GM18951 (cell line): ENCODE measurements around the gene SLAMF9.

Source experiments
- POLR2A ChIP-seq: IDR thresholded peaks from 4 replicates; pipeline ENCODE4 v1.6.1; 2011; ENCODE audit warnings: mild to moderate bottlenecking; ENCODE audit not compliant: insufficient read length, insufficient read depth; ENCODE audit errors: extremely low read depth
- in situ Hi-C: fragments of 300-500 bp; cut with MboI; formaldehyde crosslinking; loops from one replicate; pipeline ENCODE4 v1.12.0; 2022; ENCODE audit warnings: low sequenced_read_pairs, mixed read lengths, inconsistent platforms; ENCODE audit not compliant: unreplicated experiment

The SLAMF9 gene

DNA sequence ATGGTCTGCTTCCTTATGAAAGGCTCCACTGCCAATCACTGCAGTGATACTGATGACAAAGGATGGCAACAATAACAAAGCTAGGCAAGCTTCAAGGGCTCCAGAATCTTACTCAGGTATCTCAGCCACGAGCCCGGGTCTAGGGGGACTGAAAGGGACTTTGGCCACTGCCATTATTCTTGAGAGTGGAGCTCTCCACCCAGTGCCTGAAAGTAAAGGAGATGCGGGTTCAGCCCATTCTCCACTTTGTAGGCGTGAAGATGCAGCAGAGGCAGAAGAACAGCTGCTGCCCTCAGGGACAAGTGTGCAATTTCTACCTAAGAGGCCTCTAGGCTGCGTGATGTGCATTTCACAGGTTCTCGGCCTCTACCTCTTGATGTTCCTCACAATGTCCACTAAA is 31.4 kb upstream of the SLAMF9 start:
- no peak for TF ChIP-seq POLR2A
- in situ Hi-C loops, result no loop called here

- TF ChIP-seq POLR2A, result no peak
Measured at GRCh38 chr1:159983681-159984080, 29.6 kb upstream of the SLAMF9 start.

GRCh38 chr1:159982280-159982679 is 28.2 kb upstream of the SLAMF9 start:
- TF ChIP-seq POLR2A, result no peak
- in situ Hi-C loops, result no loop called here

More at GRCh38 chr1:159983681-159984080, 29.6 kb upstream of the SLAMF9 start:
- in situ Hi-C loops, result no loop called here

- in situ Hi-C loops, result no loop called here
- TF ChIP-seq POLR2A, result no peak
Measured at GRCh38 chr1:159981351-159982055, 27.5 kb upstream of the SLAMF9 start.

DNA sequence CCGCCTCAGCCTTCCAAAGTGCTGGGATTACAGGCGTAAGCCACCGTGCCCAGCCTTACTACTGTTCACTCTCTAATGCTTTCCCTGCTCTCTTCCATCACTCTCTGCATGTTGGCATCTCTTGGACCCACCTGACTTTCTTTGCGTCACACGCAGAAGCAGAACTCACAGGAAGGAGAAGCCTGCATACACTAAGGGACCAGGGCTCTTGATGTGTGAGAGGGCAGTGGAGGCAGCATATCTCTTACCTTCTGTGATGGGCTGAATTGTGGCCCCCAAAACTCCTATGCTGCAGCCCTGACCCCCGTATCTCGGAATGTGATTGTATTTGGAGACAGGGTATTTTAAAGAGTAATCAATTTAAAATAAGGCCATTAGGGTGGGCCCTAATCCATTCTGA is 26.7 kb upstream of the SLAMF9 start:
- no peak for TF ChIP-seq POLR2A
- in situ Hi-C loops, result no loop called here

- in situ Hi-C loops, result no loop called here
Measured at GRCh38 chr1:159980076-159980475, 26.0 kb upstream of the SLAMF9 start.

GRCh38 chr1:159979257-159979656 is 25.2 kb upstream of the SLAMF9 start:
- no peak for TF ChIP-seq POLR2A
- in situ Hi-C loops, result no loop called here

More at GRCh38 chr1:159980076-159980475, 26.0 kb upstream of the SLAMF9 start:
- no peak for TF ChIP-seq POLR2A

DNA sequence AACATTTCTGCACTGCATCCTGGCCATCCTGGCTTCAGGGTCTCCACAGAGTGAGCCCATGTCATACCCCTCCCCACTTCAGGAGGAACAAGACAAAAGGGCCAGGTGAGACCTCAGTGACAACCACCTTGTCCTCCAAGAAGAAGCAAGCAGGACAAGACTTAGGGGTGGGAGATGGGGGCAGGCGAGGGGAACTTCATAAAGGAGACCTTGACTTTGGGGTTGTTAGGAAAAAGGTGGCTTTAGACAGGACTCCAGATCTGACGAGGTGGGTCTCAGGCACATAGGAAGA is 24.0 kb upstream of the SLAMF9 start:
- in situ Hi-C loops, result no loop called here

DNA sequence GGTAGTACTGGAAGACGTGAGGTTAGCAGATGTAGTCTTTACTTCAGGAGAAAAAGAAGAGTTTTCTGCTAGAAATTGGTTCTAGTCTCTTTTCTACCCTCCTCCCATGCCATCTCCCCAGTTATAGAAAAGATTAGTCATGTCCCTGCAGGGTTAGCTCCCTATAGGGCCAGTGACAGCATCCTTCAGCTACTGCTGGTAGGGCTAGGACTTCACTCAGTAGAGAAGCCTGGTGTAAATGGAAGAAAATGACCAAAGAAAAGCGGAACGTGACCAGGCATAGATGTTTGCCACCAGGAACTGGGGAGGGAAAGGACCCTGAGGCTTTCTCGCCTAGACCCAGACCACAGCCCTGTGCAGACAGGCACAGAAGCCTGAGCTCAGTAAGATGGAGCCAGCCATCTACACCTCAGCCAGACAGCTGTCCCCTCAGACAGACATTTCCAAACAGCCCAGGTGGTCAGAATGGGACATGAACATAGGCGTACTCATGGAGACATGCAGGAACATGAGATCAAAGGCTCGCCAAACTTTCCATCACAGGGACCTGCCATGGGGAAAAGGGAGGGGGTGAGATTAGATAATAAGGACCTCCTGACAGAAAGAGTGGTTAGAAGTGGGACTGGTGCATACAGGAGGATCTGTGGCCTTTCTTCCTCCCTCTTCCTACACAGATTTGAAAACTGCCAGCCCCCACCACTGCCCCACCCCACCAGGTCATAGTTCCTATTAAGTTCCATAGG is 23.5 kb upstream of the SLAMF9 start:
- TF ChIP-seq POLR2A, result no peak
- in situ Hi-C loops, result no loop called here

More for the DNA sequence above, 24.0 kb upstream of the SLAMF9 start:
- no peak for TF ChIP-seq POLR2A

GRCh38 chr1:159974350-159974965 is 20.4 kb upstream of the SLAMF9 start:
- no peak for TF ChIP-seq POLR2A
- in situ Hi-C loops, result no loop called here

GRCh38 chr1:159973350-159973940 is 19.4 kb upstream of the SLAMF9 start:
- in situ Hi-C loops, result no loop called here
- no peak for TF ChIP-seq POLR2A

GRCh38 chr1:159972443-159973205 is 18.6 kb upstream of the SLAMF9 start:
- in situ Hi-C loops, result no loop called here
- TF ChIP-seq POLR2A, result no peak

GRCh38 chr1:159970932-159971342 is 16.9 kb upstream of the SLAMF9 start:
- in situ Hi-C loops, result no loop called here

More at GRCh38 chr1:159970932-159971342, 16.9 kb upstream of the SLAMF9 start:
- TF ChIP-seq POLR2A, result no peak
